M059J (cell line): Measurements from ENCODE around the gene UNC5CL. TPM values are rescaled to one million over a fixed set of nuclear protein-coding genes. Genes with fewer than 3 reads are reported as not detected.

ENCODE experiments used
- DNase-seq: peaks from one replicate; pipeline ENCODE4 v3.0.0-alpha.2; 2012; ENCODE audit warnings: low read depth
- total RNA-seq: library from RNA; depleted of rRNA; stranded (reverse); fragments of >200 nt; shearing (Covaris generic); gene quantifications from 2 replicates; pipeline ENCODE4 v1.2.3, GENCODE V29; 2014

The UNC5CL gene
- total RNA-seq, 1 experiment from 2014 or later, result 0.20 TPM

DNA sequence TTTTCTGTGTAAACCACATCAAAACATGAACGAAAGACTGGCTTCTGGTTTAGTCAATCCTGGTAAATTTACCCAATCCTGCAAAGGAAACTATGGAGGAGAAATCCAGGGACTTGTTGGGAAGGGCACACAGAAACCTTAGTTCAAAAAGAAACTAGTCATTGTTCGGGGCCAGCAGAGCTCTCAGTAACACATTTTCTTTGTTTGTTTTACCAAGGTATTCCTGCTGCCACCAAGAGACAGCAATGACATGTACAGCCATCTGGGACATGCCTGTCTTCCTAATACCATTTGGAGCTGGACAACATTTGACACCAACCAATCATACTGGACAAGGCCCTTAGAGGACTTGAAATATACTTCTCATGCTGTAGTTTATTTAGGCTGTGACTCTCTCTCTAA, 24.9 kb upstream of the UNC5CL start:
- no peak for DNase-seq

GRCh38 chr6:41062056-41062455, 23.0 kb upstream of the UNC5CL start:
- DNase-seq, result no peak

DNA sequence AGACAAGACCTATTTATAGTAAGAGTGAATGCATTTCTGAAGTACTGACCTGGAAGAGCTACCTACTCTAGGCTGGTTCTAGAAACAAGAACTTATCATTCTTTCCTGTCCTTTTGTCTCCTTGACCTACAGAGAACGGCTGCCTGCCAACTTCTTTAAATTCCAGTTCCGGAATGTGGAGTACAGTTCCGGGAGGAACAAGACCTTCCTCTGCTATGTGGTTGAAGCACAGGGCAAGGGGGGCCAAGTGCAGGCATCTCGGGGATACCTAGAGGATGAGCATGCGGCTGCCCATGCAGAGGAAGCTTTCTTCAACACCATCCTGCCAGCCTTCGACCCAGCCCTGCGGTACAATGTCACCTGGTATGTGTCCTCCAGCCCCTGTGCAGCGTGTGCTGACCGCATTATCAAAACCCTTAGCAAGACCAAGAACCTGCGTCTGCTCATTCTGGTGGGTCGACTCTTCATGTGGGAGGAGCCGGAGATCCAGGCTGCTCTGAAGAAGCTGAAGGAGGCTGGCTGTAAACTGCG, 22.2 kb upstream of the UNC5CL start:
- no peak for DNase-seq

DNA sequence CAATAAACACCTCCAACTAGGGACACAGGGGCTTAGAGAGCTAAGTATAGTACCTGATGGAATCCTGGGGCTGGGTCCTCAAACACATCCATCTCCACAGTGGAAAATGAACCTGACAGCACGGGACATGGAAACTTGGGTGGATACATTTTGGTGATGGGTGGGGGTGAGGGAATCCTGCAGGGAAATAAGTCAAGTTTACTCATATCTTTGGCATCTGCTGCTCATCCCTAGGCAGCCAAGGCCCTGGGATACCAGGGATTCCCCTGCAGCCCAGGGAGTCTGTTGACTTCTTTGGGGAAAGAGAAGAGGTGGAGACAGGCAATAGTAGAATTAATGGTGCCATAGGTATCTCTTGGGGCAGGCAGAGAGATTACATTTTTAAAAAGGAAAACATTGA, 20.5 kb upstream of the UNC5CL start:
- DNase-seq, result peak; percentile 37

DNA sequence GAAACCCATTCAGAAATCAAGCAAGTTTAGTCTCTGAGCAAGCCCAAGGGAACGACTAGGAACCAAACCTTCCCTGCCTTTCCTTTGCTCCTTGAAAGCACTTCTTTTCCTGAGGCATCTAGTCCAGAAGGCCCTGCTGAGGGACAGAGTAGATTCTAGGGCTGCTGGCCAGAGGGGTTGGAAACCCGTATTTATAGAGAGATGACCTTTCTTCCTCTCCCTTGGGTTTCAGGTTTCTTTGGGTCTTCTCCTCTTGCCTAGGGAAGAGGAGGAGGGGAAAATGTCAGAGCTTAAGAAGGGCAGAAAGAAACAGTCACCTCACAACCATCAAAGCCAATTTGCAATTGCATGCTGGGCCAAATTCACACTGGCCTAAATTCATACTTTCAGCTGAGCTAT, 19.8 kb upstream of the UNC5CL start:
- no peak for DNase-seq

DNA sequence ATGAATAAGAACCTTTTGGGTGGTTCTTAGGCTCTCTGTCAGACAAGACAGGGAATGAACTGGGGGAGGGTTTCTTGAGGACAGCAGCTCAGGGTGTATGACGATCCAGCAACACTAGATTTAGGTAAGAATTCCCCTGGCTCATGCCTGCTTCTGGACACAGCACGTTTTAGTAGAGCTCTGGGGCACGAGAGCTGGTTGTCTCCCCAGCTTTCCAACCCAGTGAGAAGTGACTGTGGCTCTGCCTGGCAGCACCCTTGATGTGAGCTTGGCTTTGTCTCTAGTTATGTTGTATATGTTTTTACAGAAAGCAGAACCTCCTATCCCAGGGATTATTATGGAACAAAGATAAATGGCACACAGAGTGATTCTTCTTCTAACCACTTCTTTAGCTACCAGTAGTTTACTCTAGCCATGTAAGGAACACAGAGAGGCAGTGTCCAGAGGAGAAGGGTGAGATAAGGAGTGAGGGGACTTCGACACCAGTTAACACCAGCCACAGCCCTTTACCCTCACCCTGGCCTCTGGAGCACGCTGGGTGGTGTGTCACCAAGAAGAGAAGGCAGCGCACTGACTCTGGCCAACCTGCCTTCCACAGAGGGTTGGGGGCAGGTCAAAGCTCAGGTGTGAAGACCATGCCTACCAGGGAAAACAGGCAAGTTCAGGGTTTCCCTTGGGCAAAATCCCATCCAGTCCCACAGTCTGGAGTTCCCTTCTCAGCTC, 17.9 kb upstream of the UNC5CL start:
- DNase-seq, result no peak

GRCh38 chr6:41055149-41055548, 16.1 kb upstream of the UNC5CL start:
- no peak for DNase-seq

GRCh38 chr6:41054511-41054910, 15.5 kb upstream of the UNC5CL start:
- DNase-seq, result no peak

GRCh38 chr6:41053041-41053440, 14.0 kb upstream of the UNC5CL start, which contains the start of gene APOBEC2:
Gene APOBEC2 (plus strand): TSS chr6:41053202. CDS start chr6:41053348, 146 bp downstream.
- DNase-seq, result no peak

GRCh38 chr6:41051873-41052272, 12.9 kb upstream of the UNC5CL start:
- DNase-seq, result no peak

- DNase-seq, result no peak
Measured at GRCh38 chr6:41050536-41050935, 11.5 kb upstream of the UNC5CL start.

GRCh38 chr6:41049955-41050354, 10.9 kb upstream of the UNC5CL start:
- DNase-seq, result no peak

GRCh38 chr6:41049521-41049920, 10.5 kb upstream of the UNC5CL start:
- no peak for DNase-seq

DNA sequence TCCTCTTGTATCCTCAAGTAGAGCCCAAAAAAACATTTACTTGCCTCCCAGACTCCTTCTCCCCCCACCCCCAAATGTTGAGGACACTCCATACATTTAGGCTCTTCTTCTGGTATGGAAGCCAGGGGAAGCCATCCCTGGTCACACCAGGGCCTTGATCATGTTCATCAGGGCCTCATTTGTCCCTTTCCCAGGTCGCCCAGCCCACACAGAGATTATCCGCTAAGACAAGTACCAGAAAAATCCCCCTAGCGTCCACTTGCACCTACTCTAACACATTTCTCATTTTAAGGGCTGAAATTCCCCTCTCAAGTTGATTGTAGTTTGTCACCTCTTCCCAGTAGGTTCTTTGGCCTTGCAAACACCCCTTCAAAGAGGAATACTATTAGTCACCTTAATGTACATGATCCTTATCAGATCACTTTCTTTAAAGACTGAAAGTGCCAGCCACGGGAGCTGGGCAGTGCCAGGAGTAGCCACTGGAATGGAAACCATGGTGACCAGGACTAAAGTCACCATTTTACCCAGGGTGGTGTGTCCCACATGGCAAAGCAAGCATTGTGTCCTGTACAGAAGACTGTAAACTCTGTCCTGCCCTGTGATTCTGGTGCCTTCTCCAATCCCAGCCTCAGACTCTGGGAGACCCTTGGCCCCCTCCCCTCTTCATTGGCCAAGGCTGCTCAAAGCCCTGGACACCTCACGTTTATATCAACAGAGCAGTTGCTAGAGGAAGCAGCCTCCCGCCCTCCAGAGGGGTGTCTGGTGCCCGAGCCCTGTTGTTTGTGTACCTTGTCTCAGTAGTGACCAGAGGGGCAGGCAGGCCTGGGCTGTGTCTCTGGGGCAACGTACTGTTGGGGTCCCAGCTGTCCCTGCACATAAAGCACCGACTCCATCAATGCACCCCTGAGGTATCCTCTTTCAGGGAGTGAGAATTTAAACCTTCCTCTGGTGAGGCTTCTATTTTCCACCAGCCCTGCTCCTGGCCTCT, 9.0 kb upstream of the UNC5CL start:
- DNase-seq, result no peak

DNA sequence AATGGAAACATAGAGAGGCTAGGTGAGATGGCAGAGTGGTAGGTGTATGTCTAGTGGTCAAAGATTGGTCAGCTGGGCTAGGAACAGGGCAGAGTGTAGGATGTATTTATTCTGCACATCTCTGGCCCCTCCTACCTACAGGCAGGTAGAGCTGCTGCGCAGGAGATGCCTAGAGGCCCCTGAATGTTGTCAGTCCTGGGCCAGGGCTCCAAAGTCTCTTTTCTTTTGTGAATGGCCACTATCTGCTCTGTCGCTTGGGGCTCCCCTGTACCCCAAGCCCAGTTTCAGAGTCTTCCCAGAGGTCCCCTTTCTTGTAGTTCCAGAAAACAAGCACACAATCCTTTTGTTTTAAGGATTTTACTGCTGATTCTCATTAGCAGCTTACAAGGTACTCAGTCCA, 8.3 kb upstream of the UNC5CL start:
- no peak for DNase-seq

DNA sequence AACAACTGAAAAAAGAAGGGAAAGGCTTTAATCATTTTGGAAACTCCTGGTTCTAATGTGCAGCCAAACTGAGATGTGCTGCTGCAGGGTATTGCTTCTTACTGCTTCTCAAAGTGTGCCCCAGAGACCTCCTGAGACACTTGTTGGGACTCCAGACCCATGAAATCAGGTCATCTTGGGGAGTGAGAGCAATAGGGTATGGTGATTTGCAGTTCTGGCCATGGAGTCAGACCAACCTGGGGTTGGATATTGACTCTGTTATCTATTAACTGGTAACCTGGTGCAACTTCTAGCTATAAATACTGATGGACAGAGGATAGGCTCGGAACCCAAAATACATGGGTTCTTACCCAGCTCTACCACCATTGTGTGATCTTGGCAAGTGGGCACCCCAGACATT, 7.1 kb upstream of the UNC5CL start:
- no peak for DNase-seq

DNA sequence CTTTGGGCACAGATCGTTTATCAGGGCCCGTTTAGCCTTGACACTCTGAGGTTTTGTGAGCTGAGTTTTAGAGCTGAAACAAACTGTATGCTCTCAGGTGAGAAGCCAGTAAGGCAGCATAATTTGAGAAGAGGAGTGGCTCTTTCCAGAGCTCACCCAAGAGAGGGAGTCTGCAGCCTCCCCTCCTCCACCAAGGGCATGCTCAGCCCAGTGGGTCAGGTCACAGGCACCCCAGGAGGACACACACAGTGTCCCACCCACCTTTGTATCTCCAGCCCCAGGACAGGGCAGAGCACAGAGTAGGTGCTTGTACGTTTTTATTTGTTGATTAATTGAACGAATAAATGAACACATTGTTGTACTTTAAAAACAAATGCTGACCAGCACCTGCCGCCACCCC, 6.6 kb upstream of the UNC5CL start:
- DNase-seq, result no peak

DNA sequence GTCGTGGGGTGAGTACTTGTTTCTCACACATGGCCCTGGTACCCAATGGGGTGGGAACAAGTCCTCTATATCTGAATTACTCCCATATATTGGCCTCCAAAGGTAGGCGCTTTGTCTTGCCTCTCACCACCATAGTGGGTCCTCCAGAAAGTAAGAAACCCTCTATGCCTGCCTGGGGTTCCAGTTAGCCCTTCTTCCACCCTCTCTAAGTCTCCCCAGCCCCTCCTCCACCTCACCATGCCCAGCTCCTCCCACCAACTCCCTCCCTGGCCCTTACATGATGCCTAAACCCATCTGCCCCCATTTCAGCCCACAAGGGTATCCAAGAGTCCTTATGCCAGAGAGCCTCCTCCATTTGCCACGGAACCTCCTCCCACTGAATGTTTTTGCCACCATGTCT, 4.1 kb upstream of the UNC5CL start:
- DNase-seq, result no peak

DNA sequence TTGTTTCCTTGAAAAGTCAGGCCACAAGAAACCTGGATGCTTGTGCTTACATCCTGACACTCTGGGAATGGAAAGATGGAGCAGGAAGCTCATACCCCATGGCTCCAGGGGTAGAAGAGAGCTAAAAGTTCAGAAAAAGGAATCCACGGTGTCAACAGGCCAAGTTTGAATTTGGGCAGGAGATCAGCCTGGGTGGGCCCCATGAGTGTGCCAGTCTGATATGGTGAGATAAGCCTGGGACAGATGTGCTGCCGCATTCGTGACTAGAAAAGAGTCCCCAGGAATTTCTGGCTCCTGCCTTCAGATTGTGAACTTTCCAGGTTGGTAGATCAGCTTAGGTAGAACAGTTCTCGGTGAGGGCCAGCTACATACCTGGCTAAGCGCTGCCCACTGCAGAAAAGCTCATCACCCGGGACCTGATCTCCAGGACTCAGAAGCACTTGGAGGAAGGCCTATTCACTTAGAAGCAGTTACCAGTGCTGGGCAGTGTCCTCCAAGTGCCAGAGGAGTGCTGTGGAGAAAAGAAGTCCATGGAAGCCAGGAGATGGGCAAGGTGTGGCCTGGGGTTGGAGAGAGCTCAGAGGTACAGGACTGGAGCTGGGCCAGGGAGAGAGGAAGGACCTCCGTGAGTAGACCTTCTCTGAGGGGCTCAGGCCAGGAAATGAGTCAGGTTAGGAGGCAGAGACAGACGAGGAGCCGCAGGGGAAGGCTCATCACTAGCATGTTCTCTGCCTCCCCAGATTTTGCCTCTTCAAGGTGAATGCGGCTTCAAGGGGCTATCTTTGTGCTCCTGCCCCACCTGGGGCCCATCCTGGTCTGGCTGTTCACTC, 3.4 kb upstream of the UNC5CL start, which contains the start of gene TSPO2:
TSPO2 (plus strand) TSS at position 242 of the 830 bp plus-strand sequence; CDS start at position 761, 519 bp downstream.
- DNase-seq, result no peak

- DNase-seq, result no peak
Measured at GRCh38 chr6:41040940-41041536, 2.0 kb upstream of the UNC5CL start.
